ENCODE results near the gene FKBP1C. TPM values are rescaled to one million over a fixed set of nuclear protein-coding genes. Genes with fewer than 3 reads are reported as not detected.
"Not testable (repeated sequence)": the region's sequence is repeated elsewhere in the genome, so short reads cannot be mapped to it uniquely, and the experiment has no call there.

The FKBP1C gene
- total and polyA plus RNA-seq, 12 donors, result 0.17 to 17.2 (median 0.51) TPM; not detected in 4

GRCh38 chr6:63230511-63230910 lies 19.2 kb downstream of the FKBP1C start:
- H3K4me3 ChIP-seq; H3K36me3 ChIP-seq (replicated peaks in 1 of 2); intact Hi-C loops (cut with DNase I); H3K4me1 ChIP-seq (replicated peaks in 1 of 2); H3K27me3 ChIP-seq; DNase-seq; H3K27ac ChIP-seq; H3K9me3 ChIP-seq (replicated peaks in 1 of 3): not testable (repeated sequence)
- 73 to 81% (median 77%) methylated on average over 3 to 12 of the region's 12 CpGs for WGBS, 4 donors

DNA sequence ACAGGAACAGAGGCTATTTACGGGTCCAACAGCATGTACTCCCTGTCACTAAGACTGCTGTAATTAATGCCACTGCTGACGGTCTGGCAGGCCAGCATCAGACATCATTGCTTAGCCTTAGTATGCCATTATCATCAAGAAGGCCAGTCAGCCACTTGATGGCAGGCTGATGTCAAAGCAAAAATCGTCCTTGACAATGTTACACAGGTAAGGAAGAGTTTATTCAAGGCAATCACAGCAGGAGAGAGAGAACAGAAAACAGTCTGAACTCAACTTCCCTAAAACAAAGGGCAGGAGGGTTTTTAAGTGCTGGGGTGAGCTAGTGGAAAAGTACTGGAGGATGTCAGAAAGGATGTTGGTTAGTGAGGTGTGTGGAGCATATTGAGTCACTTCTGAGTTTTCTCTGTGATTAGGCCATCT lies 25.1 kb downstream of the FKBP1C start:
- no peak for DNase-seq
- Histone ChIP-seq H3K9me3 (replicated peaks in 1 of 3) (no peaks in the 10 kb centered on the region), H3K36me3 (replicated peaks in 1 of 2) (no peaks in the 10 kb centered on the region), H3K4me1 (replicated peaks in 1 of 2) (no peaks in the 10 kb centered on the region), H3K27ac (no peak overlapping the region), H3K27me3 (no peaks in the 10 kb centered on the region), H3K4me3 (no peak overlapping the region)
- no peak for TF ChIP-seq POLR2A (IDR thresholded peaks at IDR 0.05)
- TF ChIP-seq, protein P1, sequence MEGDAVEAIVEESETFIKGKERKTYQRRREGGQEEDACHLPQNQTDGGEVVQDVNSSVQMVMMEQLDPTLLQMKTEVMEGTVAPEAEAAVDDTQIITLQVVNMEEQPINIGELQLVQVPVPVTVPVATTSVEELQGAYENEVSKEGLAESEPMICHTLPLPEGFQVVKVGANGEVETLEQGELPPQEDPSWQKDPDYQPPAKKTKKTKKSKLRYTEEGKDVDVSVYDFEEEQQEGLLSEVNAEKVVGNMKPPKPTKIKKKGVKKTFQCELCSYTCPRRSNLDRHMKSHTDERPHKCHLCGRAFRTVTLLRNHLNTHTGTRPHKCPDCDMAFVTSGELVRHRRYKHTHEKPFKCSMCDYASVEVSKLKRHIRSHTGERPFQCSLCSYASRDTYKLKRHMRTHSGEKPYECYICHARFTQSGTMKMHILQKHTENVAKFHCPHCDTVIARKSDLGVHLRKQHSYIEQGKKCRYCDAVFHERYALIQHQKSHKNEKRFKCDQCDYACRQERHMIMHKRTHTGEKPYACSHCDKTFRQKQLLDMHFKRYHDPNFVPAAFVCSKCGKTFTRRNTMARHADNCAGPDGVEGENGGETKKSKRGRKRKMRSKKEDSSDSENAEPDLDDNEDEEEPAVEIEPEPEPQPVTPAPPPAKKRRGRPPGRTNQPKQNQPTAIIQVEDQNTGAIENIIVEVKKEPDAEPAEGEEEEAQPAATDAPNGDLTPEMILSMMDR (IDR thresholded peaks at IDR 0.05), result no peak
- WGBS, 4 donors, result 43 to 49% (median 45%) methylated on average over 3 of the region's 3 CpGs
- intact Hi-C loops (cut with DNase I), result no loop called here

- intact Hi-C loops (cut with DNase I), result no loop called here
- 38 to 49% (median 42%) methylated on average over 2 of the region's 2 CpGs for WGBS, 4 donors
- TF ChIP-seq, protein P1 (IDR thresholded peaks at IDR 0.05), result no peak
- no peak for TF ChIP-seq POLR2A (IDR thresholded peaks at IDR 0.05)
These were observed 34.2 kb downstream of the FKBP1C start for GRCh38 chr6:63245420-63245819.

GRCh38 chr6:63245909-63246308 lies 34.6 kb downstream of the FKBP1C start:
- no peak for DNase-seq
- intact Hi-C loops (cut with DNase I), result no loop called here
- Histone ChIP-seq H3K27ac (no peak overlapping the region), H3K4me1 (replicated peaks in 1 of 2) (no peaks in the 10 kb centered on the region), H3K9me3 (replicated peaks in 1 of 3) (no peaks in the 10 kb centered on the region), H3K27me3 (no peaks in the 10 kb centered on the region), H3K36me3 (replicated peaks in 1 of 2) (no peaks in the 10 kb centered on the region), H3K4me3 (no peak overlapping the region)
- WGBS, 4 donors, result 75 to 83% (median 78%) methylated on average over 1 of the region's 1 CpG
- no peak for TF ChIP-seq POLR2A (IDR thresholded peaks at IDR 0.05)
- TF ChIP-seq, protein P1 (IDR thresholded peaks at IDR 0.05), result no peak

More at GRCh38 chr6:63245420-63245819, 34.2 kb downstream of the FKBP1C start:
- H3K27ac ChIP-seq, result no peak overlapping the region
- no peaks in the 10 kb centered on the region for H3K4me1 ChIP-seq (replicated peaks in 1 of 2)
- H3K27me3 ChIP-seq, result no peaks in the 10 kb centered on the region
- DNase-seq, result no peak
- no peaks in the 10 kb centered on the region for H3K9me3 ChIP-seq (replicated peaks in 1 of 3)
- H3K4me3 ChIP-seq, result no peak overlapping the region
- H3K36me3 ChIP-seq (replicated peaks in 1 of 2), result no peaks in the 10 kb centered on the region

DNA sequence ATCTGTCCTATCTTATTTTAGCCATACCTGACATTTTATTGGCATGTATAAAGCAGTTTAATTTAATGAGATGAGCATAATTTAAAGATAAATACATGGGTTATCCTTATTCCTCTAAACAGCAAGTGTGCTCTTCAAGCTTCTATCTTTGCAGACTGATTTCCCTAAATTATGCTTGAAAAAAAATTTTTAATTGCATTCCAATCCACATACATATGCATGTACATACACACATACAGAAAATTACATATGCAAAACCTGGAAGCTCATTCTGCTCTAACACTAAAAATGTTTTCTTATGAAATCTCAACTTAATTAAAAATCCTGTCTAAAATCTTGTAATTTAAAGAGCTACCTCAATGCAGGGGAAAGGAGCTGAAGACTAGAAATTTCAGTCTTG lies 35.3 kb downstream of the FKBP1C start:
- TF ChIP-seq, protein P1 (IDR thresholded peaks at IDR 0.05), result no peak
- no peak for TF ChIP-seq POLR2A (IDR thresholded peaks at IDR 0.05)
- Histone ChIP-seq H3K9me3 (replicated peaks in 1 of 3) (no peaks in the 10 kb centered on the region), H3K36me3 (replicated peaks in 1 of 2) (no peaks in the 10 kb centered on the region), H3K27ac (no peak overlapping the region), H3K4me1 (replicated peaks in 1 of 2) (no peaks in the 10 kb centered on the region), H3K4me3 (no peak overlapping the region), H3K27me3 (no peaks in the 10 kb centered on the region)
- intact Hi-C loops (cut with DNase I), result no loop called here
- DNase-seq, result no peak
